Measurements from ENCODE around the gene PDGFRB. TPM values are rescaled to one million over a fixed set of nuclear protein-coding genes. Genes with fewer than 3 reads are reported as not detected.

PDGFRB gene
- total RNA-seq, 1 donor from 2014 or later: 89.3 TPM

DNA sequence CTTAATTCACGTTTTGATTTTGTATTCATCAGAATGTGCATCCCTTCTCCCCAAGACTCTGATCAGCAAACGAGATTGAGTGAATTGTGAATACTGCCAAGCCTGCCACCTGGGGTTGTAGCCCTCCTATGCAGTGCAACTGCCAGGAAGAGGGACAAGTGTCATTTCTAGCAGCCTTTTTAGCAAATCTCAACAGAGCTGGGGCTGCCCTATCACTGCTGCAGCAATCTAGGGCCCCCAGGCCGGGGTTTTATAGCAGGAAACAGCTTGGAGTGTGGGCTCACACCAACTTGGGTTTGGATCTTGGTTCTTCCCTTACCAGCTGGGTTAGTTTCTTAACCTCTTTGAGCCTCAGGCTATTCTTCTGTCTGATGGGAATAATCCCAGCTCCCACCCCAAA is 73.3 kb downstream of the PDGFRB start:
- peaks cover 6% of the 10 kb centered on the region for H3K36me3 ChIP-seq
- ATAC-seq (no peak), DNase-seq (no peak)
- H3K4me1 ChIP-seq: peaks cover 16% of the 10 kb centered on the region
- intact Hi-C loops (cut with DNase I): no loop called here
- no peaks in the 10 kb centered on the region for H3K27me3 ChIP-seq (ENCODE audit: low read depth)
- TF ChIP-seq, protein P1, sequence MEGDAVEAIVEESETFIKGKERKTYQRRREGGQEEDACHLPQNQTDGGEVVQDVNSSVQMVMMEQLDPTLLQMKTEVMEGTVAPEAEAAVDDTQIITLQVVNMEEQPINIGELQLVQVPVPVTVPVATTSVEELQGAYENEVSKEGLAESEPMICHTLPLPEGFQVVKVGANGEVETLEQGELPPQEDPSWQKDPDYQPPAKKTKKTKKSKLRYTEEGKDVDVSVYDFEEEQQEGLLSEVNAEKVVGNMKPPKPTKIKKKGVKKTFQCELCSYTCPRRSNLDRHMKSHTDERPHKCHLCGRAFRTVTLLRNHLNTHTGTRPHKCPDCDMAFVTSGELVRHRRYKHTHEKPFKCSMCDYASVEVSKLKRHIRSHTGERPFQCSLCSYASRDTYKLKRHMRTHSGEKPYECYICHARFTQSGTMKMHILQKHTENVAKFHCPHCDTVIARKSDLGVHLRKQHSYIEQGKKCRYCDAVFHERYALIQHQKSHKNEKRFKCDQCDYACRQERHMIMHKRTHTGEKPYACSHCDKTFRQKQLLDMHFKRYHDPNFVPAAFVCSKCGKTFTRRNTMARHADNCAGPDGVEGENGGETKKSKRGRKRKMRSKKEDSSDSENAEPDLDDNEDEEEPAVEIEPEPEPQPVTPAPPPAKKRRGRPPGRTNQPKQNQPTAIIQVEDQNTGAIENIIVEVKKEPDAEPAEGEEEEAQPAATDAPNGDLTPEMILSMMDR (IDR thresholded peaks at IDR 0.05): no peak
- peak overlapping the region; percentile 18 for H3K27ac ChIP-seq
- peak overlapping the region; percentile 27 for H3K4me3 ChIP-seq
- no peaks in the 10 kb centered on the region for H3K9me3 ChIP-seq

DNA sequence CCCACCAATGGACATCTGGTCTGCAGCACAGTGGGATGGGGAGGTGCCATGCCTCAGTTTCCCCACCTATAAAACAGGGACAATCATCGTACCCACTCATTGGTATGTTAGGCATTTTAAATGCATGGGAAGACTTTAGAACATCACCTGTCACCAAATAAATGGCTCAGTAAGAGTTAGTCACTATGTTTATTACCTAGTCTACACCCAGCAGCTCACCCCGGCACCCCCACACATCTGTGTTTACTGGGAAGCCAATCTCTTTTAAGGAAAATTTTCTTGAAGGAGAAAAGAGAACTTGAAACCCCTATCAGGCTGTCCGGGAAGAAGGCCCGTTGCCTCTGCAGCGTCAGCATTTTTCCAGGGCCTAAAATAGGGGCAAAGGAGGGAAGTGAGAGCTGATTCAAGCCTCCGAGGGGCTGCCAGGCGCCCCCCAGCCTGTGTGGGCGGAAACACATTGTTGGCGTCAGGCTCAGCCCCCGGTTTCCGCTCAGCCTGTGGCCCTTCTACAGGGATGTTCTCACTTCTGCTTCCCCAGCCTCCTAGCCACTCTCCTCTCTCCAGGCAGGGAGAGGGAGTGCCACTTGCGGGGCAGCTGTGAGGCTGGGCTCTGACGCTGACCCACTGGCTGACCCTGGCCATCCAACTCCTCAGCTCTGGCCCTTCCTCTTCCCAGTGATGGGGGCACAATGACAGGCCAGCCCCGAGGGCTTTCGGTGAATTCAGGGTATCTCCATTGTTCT is 73.9 kb downstream of the PDGFRB start:
- ATAC-seq (peak; percentile 86 to 89), DNase-seq (peak; percentile 90)
- no peak overlapping the region for H3K27ac ChIP-seq
- peaks cover 16% of the 10 kb centered on the region for H3K4me1 ChIP-seq
- no peaks in the 10 kb centered on the region for H3K27me3 ChIP-seq (ENCODE audit: low read depth)
- TF ChIP-seq, protein P1 (IDR thresholded peaks at IDR 0.05): no peak
- no peaks in the 10 kb centered on the region for H3K9me3 ChIP-seq
- H3K4me3 ChIP-seq: peak overlapping the region; percentile 27
- intact Hi-C loops (cut with DNase I): no loop called here
- peaks cover 7% of the 10 kb centered on the region for H3K36me3 ChIP-seq

DNA sequence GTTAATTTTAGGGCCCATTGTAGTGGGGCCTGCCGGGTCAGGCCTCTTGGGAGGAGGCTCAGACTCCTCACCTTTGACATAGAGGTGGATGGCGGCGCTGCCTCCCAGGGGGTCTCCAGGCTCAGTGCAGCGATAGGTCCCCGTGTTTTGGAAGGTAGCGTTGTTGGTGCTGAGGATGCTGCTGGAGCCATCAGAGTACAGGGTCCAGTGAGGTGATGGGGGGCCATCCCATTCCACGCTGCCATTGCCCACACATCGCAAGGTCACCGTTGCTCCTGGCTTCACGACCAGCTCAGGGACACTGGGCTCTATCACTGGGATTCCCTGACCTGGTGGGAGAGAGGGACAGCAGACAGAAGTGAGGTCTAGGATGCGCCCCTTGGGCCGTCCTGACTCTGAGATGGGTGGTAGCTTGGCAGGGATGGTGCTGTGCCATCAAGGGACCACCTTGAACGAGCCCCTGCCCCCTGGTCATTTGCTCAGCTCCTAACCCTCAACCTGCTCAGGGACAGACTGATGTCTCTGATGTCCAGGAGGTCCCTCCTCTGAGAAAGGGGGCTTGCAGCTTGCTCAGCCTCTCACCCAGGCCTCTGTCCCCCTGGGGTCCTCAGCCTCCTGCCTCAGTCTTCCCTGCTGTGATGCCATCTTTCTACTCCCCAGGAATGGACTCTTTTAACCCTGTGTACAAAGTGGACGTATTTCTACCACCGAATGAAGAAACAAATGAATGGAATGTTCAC is 74.8 kb downstream of the PDGFRB start:
- Histone ChIP-seq H3K4me3 (no peak overlapping the region), H3K36me3 (peaks cover 7% of the 10 kb centered on the region), H3K9me3 (no peaks in the 10 kb centered on the region), H3K4me1 (peaks cover 16% of the 10 kb centered on the region), H3K27ac (no peak overlapping the region), H3K27me3 (ENCODE audit: low read depth) (no peaks in the 10 kb centered on the region)
- TF ChIP-seq, protein P1 (IDR thresholded peaks at IDR 0.05): no peak
- DNase-seq: no peak
- no peak for ATAC-seq
- intact Hi-C loops (cut with DNase I): no loop called here

DNA sequence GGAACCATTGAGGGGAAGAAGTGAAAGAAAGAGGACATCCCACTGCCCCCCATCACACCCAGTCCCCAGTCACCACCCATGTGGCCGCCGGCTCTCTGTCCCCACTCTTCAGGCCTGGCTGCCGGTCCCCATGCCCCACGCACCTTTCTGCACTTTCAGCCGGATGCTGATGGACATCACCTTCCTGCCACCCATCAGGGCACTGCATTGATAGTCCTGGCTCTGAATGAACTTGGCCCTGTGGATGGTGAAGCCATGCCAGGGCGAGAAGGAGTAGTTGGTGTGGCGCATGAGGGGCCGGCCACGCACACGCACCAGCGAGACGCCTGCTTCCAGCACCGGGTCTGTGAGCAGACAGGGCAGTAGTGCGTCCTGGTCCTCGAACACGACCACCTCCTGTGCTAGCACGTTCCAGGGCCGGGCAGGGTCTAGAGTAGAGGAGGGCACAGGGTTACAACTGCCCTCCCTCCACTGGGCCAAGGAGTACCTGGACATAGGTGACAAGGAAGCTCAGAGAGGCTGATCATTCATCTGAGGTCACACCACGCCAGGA is 75.7 kb downstream of the PDGFRB start:
- H3K4me1 ChIP-seq: peaks cover 16% of the 10 kb centered on the region
- no peak overlapping the region for H3K27ac ChIP-seq
- H3K9me3 ChIP-seq: no peaks in the 10 kb centered on the region
- TF ChIP-seq, protein P1 (IDR thresholded peaks at IDR 0.05): no peak
- peaks cover 7% of the 10 kb centered on the region for H3K36me3 ChIP-seq
- H3K4me3 ChIP-seq: no peak overlapping the region
- ATAC-seq: no peak
- intact Hi-C loops (cut with DNase I): no loop called here
- no peaks in the 10 kb centered on the region for H3K27me3 ChIP-seq (ENCODE audit: low read depth)
- DNase-seq: no peak

DNA sequence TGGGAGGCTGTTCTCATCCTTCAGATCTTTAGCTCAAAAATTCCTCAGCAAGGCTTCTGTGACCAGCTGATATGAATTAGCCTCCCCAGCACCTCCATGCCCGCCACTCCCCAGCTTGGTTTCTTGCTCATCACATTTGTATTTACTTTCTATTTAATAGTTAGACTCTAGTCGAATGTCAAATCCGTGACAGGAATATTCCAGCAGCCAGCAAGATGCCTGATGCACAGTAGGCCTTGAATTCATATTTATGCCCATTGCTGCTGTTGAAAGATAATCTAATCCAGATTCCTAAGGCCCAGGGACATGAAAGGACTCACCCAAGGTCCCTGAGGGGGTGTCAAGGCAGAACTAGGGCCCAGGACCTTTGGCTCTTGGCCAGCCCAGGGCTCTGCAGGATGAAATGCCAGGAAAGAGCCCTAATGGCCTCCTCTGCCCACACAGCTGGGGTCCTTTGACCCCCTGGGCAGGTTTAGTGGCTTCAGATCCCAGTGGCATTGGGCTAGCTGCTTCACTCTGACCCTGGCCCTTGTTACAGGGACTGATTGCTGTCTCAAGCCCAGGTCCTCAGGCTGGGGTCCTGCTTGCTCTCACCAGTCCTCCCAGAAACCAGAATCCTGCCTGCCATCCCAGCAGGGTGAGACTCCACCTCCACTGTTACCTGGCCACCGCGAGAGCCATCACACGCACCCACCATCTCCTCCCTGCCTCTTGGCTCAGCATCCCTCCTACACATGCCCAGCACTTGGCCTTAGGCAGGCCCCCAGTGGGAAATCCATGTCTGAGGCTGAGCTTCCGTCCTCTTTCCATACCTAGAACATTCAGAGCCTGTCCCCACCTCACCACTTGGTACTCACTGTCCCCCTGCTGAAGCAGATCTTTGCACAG is 76.6 kb downstream of the PDGFRB start:
- DNase-seq (no peak), ATAC-seq (no peak)
- intact Hi-C loops (cut with DNase I): no loop called here
- peaks cover 7% of the 10 kb centered on the region for H3K36me3 ChIP-seq
- no peak overlapping the region for H3K4me3 ChIP-seq
- TF ChIP-seq, protein P1 (IDR thresholded peaks at IDR 0.05): no peak
- peaks cover 16% of the 10 kb centered on the region for H3K4me1 ChIP-seq
- no peaks in the 10 kb centered on the region for H3K9me3 ChIP-seq
- no peak overlapping the region for H3K27ac ChIP-seq
- no peaks in the 10 kb centered on the region for H3K27me3 ChIP-seq (ENCODE audit: low read depth)
